Endothelial cell of umbilical vein (primary cell): ENCODE data around the gene EIF2B4.

Experiments used
- GATA2 ChIP-seq: IDR thresholded peaks from 2 replicates; pipeline ENCODE4 v1.7.0; 2011; ENCODE audit warnings: low read depth, mild to moderate bottlenecking, moderate library complexity, mixed read lengths, low read length; ENCODE audit not compliant: insufficient read length, insufficient read depth
- POLR2A ChIP-seq: IDR thresholded peaks from 2 replicates; pipeline ENCODE4 v1.6.1; 2012; ENCODE audit warnings: low read depth, mild to moderate bottlenecking, control low read depth, low read length
- POLR2AphosphoS5 ChIP-seq: IDR thresholded peaks from 2 replicates; pipeline ENCODE4 v1.6.1; 2012; ENCODE audit warnings: low read depth, mild to moderate bottlenecking, control low read depth, low read length, moderate library complexity; ENCODE audit not compliant: insufficient read depth
- TF ChIP-seq, protein P1 (sequence below), 2 donors: IDR thresholded peaks; 1 replicate in 1 of 2; 2 replicates in 1 of 2; pipeline ENCODE4 v1.5.1; 2011; ENCODE audit warnings: low read length in 2 of 2, mild to moderate bottlenecking in 2 of 2, moderate library complexity in 2 of 2, control low read depth in 1 of 2, inconsistent platforms in 1 of 2, low read depth in 1 of 2; ENCODE audit not compliant: insufficient read depth in 1 of 2; ENCODE audit errors: extremely low read depth in 1 of 2
- TF ChIP-seq, protein P2 (sequence below): IDR thresholded peaks from 2 replicates; pipeline ENCODE4 v1.6.1; 2011; ENCODE audit not compliant: insufficient read depth, insufficient read length

DNA sequence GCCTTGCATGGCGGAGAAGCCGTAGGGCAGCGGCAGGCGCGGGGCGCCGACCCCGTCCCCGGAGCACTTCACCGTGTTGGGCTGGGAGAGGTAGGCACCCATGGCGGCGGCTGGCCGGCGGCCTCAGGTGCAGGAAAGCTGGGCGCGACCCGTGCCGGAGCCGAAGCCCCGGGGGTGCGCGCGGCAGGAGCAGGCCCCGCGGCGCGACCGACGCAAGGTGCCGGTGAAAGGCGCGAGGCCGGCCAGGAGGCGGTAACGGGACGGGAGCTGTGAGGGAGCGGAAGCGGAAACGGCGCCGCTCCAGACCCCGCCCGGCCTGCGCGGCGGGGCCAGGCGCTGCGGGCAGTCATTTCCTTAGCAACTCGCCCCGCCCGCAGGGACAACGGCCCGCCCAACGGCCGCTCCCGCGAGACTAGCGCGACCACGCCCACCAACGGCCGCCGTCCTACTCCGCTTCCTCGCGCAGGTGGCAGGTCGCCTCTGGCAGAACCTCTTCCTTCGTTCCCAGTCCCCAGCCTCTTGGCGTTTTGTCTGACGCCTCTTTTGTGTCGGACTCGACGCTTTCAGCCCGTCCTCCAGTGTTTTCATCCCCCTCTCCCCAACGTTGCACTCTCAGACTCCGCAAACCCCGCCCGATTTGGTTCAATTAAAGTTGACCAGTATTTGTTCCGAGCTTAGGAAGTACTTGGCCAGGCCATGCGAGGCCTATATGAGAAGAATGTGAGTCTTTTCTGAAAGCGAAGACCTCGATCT is 39.4 kb upstream of the EIF2B4 start, which contains the start of gene PPM1G:
- TF ChIP-seq, protein P1, sequence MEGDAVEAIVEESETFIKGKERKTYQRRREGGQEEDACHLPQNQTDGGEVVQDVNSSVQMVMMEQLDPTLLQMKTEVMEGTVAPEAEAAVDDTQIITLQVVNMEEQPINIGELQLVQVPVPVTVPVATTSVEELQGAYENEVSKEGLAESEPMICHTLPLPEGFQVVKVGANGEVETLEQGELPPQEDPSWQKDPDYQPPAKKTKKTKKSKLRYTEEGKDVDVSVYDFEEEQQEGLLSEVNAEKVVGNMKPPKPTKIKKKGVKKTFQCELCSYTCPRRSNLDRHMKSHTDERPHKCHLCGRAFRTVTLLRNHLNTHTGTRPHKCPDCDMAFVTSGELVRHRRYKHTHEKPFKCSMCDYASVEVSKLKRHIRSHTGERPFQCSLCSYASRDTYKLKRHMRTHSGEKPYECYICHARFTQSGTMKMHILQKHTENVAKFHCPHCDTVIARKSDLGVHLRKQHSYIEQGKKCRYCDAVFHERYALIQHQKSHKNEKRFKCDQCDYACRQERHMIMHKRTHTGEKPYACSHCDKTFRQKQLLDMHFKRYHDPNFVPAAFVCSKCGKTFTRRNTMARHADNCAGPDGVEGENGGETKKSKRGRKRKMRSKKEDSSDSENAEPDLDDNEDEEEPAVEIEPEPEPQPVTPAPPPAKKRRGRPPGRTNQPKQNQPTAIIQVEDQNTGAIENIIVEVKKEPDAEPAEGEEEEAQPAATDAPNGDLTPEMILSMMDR (IDR thresholded peaks at IDR 0.05; ENCODE audit: extremely low read depth in 1 of 2, insufficient read depth in 1 of 2, low read depth in 1 of 2, low read length in 2 of 2): no peak
- TF ChIP-seq, protein P2, sequence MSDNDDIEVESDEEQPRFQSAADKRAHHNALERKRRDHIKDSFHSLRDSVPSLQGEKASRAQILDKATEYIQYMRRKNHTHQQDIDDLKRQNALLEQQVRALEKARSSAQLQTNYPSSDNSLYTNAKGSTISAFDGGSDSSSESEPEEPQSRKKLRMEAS: peak; percentile 1
- TF ChIP-seq POLR2A: peak; percentile 98
- peak; percentile 99 for TF ChIP-seq POLR2AphosphoS5
- TF ChIP-seq GATA2: no peak
